Measurements from ENCODE around the gene BCAS4. TPM values are rescaled to one million over a fixed set of nuclear protein-coding genes. Genes with fewer than 3 reads are reported as not detected.

The BCAS4 gene
- polyA plus RNA-seq, 3 donors: 4.4 to 6.3 (median 5.8) TPM

- no peak for DNase-seq (ENCODE audit: low read depth in 3 of 3, low spot score in 2 of 3)
These were observed 103.6 kb downstream of the BCAS4 start for GRCh38 chr20:50898475-50898874.

DNA sequence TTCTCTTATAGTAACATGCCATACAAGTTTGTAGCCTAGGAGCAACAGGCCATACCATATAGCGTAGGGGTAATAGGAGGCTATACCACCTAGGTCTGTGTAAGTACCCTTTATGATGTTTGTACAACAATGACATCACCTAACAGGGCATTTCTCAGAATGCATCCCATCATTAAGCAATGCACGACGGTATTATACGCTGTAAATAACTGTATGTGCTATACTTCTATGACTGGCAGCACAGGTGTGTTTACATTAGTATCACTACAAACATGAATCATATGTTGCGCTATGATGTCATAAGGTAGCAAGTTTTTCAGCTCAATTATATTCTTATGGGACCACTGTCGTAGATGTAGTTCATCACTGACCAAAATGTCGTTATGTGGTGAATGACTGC, 105.4 kb downstream of the BCAS4 start:
- DNase-seq (ENCODE audit: low read depth in 3 of 3, low spot score in 2 of 3): no peak

DNA sequence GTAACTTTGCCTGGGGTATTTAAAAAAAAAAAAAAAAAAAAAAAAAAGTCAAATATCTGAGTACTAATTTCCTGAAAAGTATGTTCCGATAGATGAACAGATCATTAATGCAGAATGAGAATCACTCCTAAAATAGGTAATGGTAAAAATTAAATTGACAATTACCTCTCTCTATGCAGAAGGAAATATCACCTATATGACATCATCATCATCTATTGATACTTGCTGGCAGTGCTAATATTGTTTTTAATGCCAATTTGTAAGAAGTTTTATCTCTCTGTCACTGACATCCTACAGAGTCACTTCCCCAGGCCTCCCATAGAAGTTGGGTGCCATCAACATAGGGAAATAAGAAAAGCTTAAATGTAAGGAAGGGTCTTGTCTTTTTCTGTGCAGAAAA, 106.4 kb downstream of the BCAS4 start:
- no peak for DNase-seq (ENCODE audit: low read depth in 3 of 3, low spot score in 2 of 3)

DNA sequence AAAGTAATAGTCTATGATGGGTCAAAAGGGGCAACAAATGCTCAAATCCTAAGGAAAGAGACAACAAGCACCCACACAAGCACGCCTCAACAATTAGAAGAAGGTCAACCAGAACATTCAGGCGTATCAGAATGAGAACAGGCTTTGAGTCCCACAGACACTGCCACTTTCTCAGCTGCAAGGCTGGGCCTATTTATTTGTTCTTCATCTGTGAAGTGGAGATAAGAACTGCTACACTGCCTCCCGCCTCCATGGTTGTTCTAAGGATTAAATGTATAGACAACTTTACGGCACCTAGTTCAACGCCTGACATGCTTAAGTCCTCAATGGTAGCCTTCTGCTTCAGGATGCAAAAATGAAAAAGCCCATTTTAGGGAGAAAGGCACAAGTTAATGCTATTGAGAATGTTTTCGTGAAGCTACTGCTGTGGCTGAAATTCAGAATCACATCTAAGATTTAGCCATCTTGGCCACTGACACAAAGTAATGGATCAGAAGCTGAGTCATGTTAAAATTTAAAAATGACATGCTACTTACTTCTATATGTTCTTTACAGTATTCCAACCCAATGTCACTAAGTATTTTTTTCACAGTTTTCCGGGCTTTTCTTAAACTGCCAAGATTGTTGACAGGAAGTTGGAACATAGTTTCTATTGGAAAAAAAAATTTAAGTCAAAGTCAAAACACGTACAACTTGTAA, 108.6 kb downstream of the BCAS4 start:
- no peak for DNase-seq (ENCODE audit: low read depth in 3 of 3, low spot score in 2 of 3)

DNA sequence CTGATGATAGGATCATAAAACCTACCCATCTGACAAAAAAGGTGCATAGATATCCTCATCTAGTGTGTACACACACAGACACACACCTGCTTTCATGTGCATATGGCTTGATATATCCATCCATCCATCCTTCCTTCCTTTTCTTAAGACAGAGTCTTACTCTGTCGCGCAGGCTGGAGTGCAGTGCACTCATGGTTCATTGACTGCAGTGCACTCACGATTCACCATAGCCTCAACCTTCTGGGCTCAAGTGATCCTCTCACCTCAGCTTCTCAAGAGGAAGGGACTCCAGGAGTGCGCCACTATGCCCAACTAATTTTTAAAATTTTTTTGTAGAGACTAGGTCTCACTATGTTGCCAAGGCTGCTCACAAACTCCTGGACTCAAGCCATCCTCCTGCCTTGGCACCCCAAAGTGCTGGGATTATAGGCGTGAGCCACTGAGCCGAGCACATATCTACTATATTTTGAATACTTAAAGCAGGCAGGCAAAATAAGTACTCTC, 109.3 kb downstream of the BCAS4 start:
- DNase-seq (ENCODE audit: low read depth in 3 of 3, low spot score in 2 of 3): no peak

DNA sequence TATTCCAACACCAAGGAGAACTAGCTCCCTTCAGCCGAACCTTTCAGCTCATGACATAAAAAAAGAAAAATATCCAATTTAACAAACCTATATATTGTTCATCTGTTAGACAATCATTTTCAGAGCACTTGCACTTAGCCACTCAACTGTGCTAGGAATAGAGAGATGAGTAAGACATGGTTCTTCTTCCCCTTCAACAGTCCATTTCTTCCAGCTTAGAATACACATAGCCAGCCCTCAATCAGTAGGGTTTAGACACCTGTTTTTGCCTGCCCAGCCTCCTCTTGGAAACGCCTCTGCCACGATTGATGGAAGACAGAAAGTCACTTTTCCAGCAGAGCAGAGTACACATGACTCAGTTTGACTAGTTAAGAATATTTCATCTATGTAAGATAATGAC, 114.6 kb downstream of the BCAS4 start:
- DNase-seq (ENCODE audit: low read depth in 3 of 3, low spot score in 2 of 3): no peak

- DNase-seq (ENCODE audit: low read depth in 3 of 3, low spot score in 2 of 3): no peak
These were observed 116.2 kb downstream of the BCAS4 start for GRCh38 chr20:50911030-50911429.

DNA sequence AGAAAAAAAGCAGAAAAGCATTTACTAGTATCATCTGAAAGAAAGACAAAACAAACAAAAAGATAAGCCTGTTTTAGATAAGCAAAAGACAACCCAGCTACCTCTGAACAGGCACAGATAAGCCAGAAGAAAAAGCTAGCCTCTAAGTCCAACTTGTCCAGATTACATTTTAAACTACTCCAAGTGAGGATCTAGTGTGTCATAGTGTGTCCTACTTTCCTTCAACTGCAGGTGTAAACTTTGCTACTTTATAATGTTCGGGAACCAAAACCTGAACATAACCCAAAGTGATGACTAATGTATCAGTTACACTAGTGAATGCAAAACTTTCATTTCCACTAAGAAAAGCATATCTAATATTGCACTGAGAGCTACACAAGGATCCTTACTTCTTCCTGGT, 116.9 kb downstream of the BCAS4 start:
- DNase-seq (ENCODE audit: low read depth in 3 of 3, low spot score in 2 of 3): no peak

DNA sequence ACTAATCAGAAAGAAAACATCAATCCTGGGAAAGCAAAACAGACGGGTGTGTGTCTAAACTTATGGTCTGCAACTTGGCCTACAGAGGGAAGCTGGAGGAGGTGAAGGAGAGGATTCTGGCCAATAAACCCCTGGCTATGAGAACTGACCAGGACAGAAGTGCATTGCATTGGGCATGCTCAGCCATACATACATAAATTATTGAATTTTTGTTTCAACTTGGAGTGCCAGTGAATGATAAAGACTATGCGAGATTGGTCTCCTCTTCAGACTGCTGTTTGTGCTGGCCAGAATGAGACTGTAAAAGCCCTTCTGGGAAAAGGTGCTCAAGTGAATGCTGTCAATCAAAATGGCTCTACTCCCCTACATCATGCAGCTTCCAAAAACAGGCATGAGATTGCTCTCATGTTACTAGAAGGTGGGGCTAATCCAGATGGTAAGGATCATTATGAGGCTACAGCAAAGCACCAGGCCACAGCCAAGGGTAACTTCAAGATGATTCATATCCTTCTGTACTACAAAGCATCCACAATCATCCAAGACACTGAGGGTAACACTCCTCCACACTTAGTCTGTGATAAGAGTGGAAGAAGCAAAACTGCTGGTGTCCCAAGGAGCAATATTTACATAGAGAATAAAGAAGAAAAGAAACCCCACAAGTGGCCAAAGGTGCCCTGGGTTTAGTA, 119.0 kb downstream of the BCAS4 start:
- no peak for DNase-seq (ENCODE audit: low read depth in 3 of 3, low spot score in 2 of 3)

GRCh38 chr20:50915424-50915823, 120.6 kb downstream of the BCAS4 start:
- no peak for DNase-seq (ENCODE audit: low read depth in 3 of 3, low spot score in 2 of 3)

DNA sequence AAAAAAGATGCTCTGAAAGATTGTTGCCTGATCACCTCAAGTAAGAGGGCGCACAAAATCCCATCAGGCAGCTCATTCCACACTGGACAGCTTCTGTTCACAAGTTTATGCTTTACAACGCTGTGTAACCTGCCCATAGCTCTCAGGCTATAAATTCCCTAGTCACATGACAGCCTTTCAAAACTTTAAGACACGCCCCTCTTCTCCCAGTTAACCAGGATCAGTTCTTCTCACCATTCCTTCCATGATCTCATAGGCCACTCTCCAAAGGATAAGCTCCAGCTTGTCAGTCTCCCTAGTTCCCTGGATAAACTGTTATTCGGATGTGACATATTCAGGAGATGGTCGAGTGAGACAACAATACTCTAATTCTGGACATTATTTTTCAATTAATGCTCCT, 121.4 kb downstream of the BCAS4 start:
- DNase-seq (ENCODE audit: low read depth in 3 of 3, low spot score in 2 of 3): no peak

- no peak for DNase-seq (ENCODE audit: low read depth in 3 of 3, low spot score in 2 of 3)
These were observed 122.1 kb downstream of the BCAS4 start for GRCh38 chr20:50916934-50917333.

DNA sequence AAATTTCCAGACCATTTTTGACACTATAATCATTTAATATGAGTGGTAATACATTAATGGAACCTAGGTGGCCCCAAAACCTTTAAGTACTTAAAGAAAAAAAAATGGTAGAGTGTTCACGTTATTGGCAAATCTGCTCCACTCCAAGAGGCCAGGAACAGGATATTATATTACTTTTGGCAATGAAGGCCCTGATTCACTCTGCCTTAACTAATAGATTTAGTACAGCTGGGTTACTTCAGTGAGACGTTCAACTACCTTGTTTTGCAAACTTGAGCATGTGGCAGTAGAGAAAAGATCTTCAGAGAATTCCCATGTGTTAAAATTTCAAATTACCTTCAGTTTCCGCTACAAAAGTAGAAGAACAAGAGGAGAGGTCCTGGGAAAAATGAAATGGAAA, 123.5 kb downstream of the BCAS4 start:
- DNase-seq (ENCODE audit: low read depth in 3 of 3, low spot score in 2 of 3): no peak

- no peak for DNase-seq (ENCODE audit: low read depth in 3 of 3, low spot score in 2 of 3)
These were observed 124.7 kb downstream of the BCAS4 start for GRCh38 chr20:50919567-50919966.

- no peak for DNase-seq (ENCODE audit: low read depth in 3 of 3, low spot score in 2 of 3)
These were observed 126.1 kb downstream of the BCAS4 start for GRCh38 chr20:50920997-50921396.

GRCh38 chr20:50921803-50922501, 127.1 kb downstream of the BCAS4 start:
- DNase-seq (ENCODE audit: low read depth in 3 of 3, low spot score in 2 of 3): no peak

GRCh38 chr20:50924261-50924920, 129.5 kb downstream of the BCAS4 start:
- DNase-seq (ENCODE audit: low read depth in 3 of 3, low spot score in 2 of 3): no peak

DNA sequence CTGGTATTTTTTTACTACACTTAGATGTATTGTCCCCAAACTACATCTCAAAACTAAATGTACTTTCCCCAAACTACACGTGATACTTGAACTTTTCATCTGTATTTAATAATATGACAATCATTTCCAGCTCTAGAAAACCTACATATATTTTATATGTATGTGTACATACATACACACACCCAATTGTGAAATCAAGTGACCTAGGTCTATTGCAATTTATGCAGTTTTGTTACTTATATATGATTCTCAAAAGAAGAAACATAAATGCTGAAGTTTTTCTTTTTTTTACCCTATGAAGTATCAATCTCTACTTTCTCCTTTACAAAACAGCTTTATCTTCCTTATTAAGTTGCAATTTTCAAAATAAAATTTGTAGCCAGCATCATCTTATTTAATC, 131.7 kb downstream of the BCAS4 start:
- DNase-seq (ENCODE audit: low read depth in 3 of 3, low spot score in 2 of 3): no peak

Data from right renal cortex interstitium (tissue), 3 donors.